HG02970 (cell line): ENCODE results near the gene CYP4F2.
"Not testable (repeated sequence)": the region's sequence is repeated elsewhere in the genome, so short reads cannot be mapped to it uniquely, and the experiment has no call there.

Experiments used
- ATAC-seq: cut with Tn5 transposase; IDR thresholded peaks from one replicate; pipeline ENCODE4 v1.9.1; 2021; ENCODE audit warnings: mild to moderate bottlenecking, moderate library complexity, moderate number of reproducible peaks; ENCODE audit not compliant: unreplicated experiment, low FRiP score

Gene CYP4F2

DNA sequence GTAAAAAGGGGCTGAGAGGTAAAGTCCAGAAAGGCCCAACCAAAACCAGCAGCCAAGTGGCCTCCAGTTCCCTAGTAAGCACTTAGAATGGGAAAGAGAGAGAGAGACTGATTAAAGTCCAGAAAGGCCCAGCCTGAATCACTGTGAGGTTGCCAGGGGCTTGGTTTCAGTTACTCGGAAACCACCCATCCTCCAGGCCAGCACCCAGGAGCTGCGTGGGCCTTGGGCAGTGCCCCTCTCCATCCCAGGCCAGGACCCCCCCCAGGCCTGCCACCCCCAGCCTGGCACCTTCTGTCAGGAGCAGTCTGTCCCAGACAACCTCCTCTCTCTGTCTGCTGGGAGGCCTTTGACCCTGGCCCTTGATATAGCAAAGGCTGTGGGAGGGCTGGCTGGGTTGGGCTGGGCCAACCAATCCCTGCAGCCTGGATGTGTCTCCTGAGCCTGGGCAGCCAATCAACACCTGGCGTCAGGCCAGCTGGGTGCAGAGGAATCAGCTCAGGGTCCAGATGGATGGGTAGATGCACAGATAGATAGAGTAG, at the start of gene CYP4F2:
CYP4F2 (minus strand) TSS at position 337 of the 539 bp plus-strand sequence. CDS start 463 bp downstream, outside the sequence.
- no peak for ATAC-seq

DNA sequence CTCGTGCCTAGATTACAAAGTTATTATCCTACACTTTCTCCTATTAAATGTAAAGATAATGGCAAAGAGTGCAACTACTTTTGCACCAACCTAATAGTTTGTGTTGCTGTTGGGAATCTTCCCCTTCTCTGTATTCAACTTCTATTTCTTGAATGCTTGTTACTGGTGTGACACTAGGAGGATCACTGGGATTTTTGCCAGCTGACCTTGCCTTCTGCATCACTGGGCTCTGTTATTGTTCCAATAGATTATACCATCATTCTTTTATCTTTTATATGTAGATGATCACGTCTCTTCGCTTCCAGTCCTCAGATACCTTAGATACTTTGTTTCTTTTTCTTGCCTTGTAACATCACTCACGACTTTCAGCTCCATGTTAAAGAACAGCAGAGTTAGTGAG, 47.4 kb upstream of the CYP4F2 start:
- no peak for ATAC-seq

- no peak for ATAC-seq
Observed at GRCh38 chr19:15944401-15944800, 46.5 kb upstream of the CYP4F2 start.

GRCh38 chr19:15937771-15938170, 39.9 kb upstream of the CYP4F2 start:
- no peak for ATAC-seq

DNA sequence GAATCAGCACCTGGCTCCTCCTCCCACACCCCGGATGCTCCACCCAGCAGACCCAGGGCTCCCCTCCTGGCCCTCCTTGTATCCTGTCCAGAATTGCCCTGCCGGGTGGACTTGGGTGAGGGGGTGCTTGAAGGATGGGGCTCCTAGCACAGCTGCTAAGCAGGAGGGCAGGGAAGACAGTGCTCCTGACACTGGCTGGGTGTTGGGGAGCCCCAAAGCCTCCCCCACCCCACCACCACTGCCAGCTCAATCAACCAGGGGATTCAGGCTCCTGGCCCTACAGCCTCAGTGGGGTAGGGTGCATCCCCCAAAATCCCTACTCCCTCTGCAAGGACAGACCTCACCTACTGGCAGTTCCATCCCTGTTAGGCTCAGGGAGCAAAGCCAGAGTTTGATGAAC, 39.1 kb upstream of the CYP4F2 start:
- no peak for ATAC-seq

DNA sequence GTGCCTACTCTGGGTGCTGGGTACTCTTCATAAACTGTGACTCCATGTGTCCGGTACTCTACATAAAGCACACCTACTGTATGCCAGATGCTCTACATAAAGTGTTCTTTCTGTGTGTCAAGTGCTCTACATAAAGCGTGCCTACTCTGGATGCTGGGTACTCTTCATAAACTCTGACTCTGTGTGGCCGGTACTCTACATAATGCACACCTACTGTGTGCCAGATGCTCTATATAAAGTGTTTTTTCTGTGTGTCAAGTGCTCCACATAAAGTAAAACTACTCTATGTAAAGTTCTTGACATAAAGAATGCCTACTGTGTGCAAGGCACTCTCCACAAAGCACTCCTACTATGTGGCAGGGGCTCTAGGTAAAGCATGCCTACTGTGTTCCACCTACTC, 38.3 kb upstream of the CYP4F2 start:
- ATAC-seq, result no peak

DNA sequence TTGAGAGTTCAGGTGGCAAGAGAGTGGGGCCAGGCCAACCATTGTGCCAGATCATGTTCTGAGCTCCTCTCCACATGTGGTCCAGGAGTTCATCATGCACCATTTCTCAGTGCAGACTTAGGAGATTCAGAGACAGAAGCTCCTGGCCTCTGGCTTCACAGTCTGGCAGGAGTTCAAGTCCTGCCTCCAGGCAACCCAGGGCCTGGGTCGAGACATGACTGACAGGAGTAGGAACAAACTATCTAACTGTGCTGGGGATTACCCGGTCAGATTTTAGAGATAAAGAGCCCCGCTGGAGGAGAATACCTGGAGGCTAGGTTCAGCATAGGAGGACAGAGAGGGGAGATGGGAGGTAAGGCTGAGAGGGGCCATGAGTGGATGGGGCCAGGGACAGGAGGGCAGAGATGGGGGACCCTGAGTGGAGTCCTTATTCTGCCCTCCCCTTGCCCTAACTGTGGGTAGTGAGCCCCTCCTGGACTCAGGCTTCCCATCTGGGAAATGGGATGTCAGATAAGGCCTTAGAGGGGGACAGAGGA, 37.4 kb upstream of the CYP4F2 start:
- ATAC-seq, result no peak

DNA sequence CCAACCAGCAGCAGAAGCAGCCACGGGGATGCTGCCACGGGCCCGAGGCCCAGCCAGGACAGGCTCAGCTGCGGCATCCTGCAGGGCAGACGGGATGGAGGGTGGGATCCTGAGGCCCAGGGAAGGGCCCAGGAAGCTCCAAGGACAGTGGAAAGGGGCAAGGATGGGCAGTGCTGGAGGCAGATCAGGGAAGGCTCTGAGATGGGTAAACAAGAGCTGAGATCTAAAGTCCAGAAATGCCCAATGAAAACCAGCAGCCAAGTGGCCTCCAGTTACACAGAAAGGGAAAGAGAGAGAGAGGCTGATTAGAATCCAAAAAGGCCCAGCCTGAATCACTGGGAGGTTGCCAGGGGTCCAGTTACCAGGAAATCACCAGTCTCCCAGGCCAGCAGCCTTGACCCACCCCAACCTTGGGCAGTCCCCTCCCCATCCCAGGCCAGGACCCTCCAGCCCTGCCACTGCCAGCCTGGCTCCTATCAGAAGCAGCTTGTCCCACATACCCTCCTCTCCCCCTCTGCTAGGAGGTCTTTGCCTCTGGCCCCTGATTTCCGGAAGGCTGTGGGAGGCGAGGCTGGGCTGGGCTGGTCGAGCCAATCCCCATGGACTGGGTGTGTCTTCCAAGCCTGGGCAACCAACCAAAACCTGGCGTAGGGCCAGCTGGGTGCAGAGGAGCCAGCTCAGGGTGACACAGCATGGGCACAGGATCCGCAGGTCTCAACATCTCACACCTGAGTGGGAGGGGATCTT, 36.6 kb upstream of the CYP4F2 start, which contains the start of gene CYP4F11:
CYP4F11 (minus strand) TSS at position 198 of the 747 bp plus-strand sequence; CDS start at position 77, 121 bp downstream.
- ATAC-seq, result no peak

- not testable (repeated sequence) for ATAC-seq
Observed at GRCh38 chr19:15933761-15934331, 36.0 kb upstream of the CYP4F2 start.

DNA sequence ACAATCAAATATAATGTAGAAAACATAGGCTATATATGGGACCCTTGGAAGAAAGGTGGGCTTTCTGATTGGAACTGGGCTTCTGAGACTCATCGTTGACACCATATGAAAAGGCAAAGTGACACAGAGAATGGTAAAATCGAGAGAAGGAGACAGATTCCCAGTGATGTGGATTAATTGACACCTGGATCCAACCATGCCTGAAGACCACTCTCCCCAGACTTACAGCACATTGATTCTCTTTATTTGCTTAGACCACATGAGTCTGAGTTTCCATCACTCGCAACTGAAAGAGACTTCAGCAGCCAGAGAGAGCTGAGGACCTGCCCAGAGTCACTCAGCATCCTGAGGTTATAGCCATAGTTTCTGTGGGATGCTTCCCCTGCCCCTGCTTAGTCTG, 30.4 kb upstream of the CYP4F2 start:
- no peak for ATAC-seq

- ATAC-seq, result no peak
Observed at GRCh38 chr19:15926484-15926883, 28.6 kb upstream of the CYP4F2 start.

DNA sequence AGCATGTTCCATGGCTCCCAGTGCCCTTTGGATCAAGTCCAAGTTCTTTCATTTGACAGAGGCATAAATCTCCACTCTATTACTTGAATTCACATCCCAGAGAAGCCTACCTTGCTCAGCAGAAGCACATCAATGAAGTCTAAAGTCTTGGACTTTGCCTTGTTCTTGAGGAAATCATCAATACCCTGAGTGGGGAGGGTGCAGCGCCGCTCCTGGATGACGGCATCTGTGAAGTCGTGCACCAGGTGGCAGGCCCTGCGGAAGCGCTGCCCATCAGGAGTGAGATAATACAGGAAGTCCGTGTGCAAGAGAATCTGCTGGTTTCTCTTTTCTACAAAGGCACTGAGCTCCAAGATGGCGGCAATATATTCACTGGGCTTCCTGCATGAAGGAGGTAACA, 25.8 kb upstream of the CYP4F2 start:
- ATAC-seq, result no peak

DNA sequence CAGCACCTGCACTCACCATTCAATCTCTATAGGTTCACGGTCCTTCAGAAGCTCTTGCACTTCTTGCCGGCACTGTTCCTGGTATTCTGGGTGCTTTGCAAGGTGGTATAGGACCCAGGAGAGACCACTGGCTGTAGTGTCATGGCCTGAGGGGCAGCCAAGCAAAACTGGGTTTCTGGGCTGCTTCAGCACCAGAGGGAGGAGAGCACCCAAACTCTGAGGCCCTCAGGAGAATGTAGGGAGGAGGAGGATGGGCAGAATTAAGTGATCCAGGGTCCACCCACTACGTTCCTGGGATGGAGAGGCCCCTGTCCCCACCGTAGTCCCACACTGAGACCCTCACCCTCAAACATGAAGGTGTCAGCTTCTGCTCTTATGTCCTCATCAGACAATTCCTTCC, 24.1 kb upstream of the CYP4F2 start:
- no peak for ATAC-seq

- no peak for ATAC-seq
Observed at GRCh38 chr19:15919243-15919642, 21.4 kb upstream of the CYP4F2 start.

DNA sequence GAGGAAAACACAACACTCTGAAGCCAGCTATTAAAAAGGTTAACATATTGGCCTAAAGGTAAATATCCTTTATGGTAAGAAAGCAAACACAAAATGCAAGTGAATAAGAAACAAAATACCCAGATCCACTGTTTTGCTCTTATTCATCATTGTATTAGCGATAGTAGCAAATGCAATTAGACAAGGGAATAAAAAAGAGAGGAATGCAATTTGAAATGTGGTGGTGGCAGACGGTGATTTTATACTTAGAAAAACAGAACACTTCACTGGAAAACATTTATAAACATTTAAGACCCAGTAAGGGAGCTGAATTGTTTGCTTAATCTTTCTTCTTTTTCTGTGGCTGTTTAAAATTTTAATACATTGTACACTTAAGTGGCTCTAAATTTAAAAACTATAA, 17.2 kb upstream of the CYP4F2 start:
- no peak for ATAC-seq

GRCh38 chr19:15913830-15914229, 16.0 kb upstream of the CYP4F2 start:
- no peak for ATAC-seq

GRCh38 chr19:15913384-15913783, 15.5 kb upstream of the CYP4F2 start:
- ATAC-seq, result no peak

- ATAC-seq, result no peak
Observed at GRCh38 chr19:15911599-15912235, 13.8 kb upstream of the CYP4F2 start.

- no peak for ATAC-seq
Observed at GRCh38 chr19:15905026-15905425, 7.2 kb upstream of the CYP4F2 start.

- not testable (repeated sequence) for ATAC-seq
Observed at GRCh38 chr19:15902898-15903297, 5.0 kb upstream of the CYP4F2 start.

- ATAC-seq, result no peak
Observed at GRCh38 chr19:15902254-15902653, 4.4 kb upstream of the CYP4F2 start.
